ENCODE results near the gene CAMKV. TPM values are rescaled to one million over a fixed set of nuclear protein-coding genes. Genes with fewer than 3 reads are reported as not detected.
A peak's percentile ranks its signal among the peaks of the same experiment; 100 is the strongest.

CAMKV gene
- total RNA-seq, 2 donors from 2014 or later: 0.47 to 0.89 TPM

GRCh38 chr3:49880581-49881315 lies 11.0 kb upstream of the CAMKV start:
- DNase-seq: no peak
- H3K27me3 Mint-ChIP-seq: peaks cover 10% of the 10 kb centered on the region
- H3K36me3 Mint-ChIP-seq (ENCODE audit: low read depth): no peaks in the 10 kb centered on the region
- H3K27ac Mint-ChIP-seq: no peak overlapping the region
- no peaks in the 10 kb centered on the region for H3K9me3 ChIP-seq (ENCODE audit: control insufficient read depth, low read length, poor library complexity, severe bottlenecking)
- ATAC-seq: no peak
- no peaks in the 10 kb centered on the region for H3K4me1 Mint-ChIP-seq
- H3K4me3 Mint-ChIP-seq: no peak overlapping the region

- Mint-ChIP-seq H3K36me3 (ENCODE audit: low read depth) (no peaks in the 10 kb centered on the region), H3K27ac (peak overlapping the region; percentile 9), H3K4me1 (no peaks in the 10 kb centered on the region), H3K4me3 (no peak overlapping the region), H3K27me3 (peaks cover 15% of the 10 kb centered on the region)
- ATAC-seq: no peak
- no peaks in the 10 kb centered on the region for H3K9me3 ChIP-seq (ENCODE audit: control insufficient read depth, low read length, poor library complexity, severe bottlenecking)
- DNase-seq: no peak
Observed at GRCh38 chr3:49879721-49880120, 10.0 kb upstream of the CAMKV start.

- Mint-ChIP-seq H3K36me3 (ENCODE audit: low read depth) (no peaks in the 10 kb centered on the region), H3K27ac (no peak overlapping the region), H3K4me1 (peaks cover 3% of the 10 kb centered on the region), H3K4me3 (no peak overlapping the region), H3K27me3 (peaks cover 15% of the 10 kb centered on the region)
- ATAC-seq (no peak), DNase-seq (no peak)
- H3K9me3 ChIP-seq (ENCODE audit: control insufficient read depth, low read length, poor library complexity, severe bottlenecking): no peaks in the 10 kb centered on the region
Observed at GRCh38 chr3:49878686-49879085, 9.0 kb upstream of the CAMKV start.

- no peaks in the 10 kb centered on the region for H3K9me3 ChIP-seq (ENCODE audit: control insufficient read depth, low read length, poor library complexity, severe bottlenecking)
- H3K27me3 Mint-ChIP-seq: peaks cover 15% of the 10 kb centered on the region
- H3K4me1 Mint-ChIP-seq: peaks cover 8% of the 10 kb centered on the region
- no peak for ATAC-seq
- H3K27ac Mint-ChIP-seq: no peak overlapping the region
- H3K4me3 Mint-ChIP-seq: no peak overlapping the region
- no peak for DNase-seq
- no peaks in the 10 kb centered on the region for H3K36me3 Mint-ChIP-seq (ENCODE audit: low read depth)
Observed at GRCh38 chr3:49877716-49878115, 8.0 kb upstream of the CAMKV start.

- Mint-ChIP-seq H3K27ac (no peak overlapping the region), H3K4me1 (peaks cover 11% of the 10 kb centered on the region), H3K4me3 (no peak overlapping the region), H3K36me3 (ENCODE audit: low read depth) (no peaks in the 10 kb centered on the region), H3K27me3 (peaks cover 8% of the 10 kb centered on the region)
- no peaks in the 10 kb centered on the region for H3K9me3 ChIP-seq (ENCODE audit: control insufficient read depth, low read length, poor library complexity, severe bottlenecking)
- ATAC-seq (no peak), DNase-seq (no peak)
Observed at GRCh38 chr3:49876567-49876966, 6.9 kb upstream of the CAMKV start.

GRCh38 chr3:49873623-49874022 lies 3.9 kb upstream of the CAMKV start:
- DNase-seq: no peak
- Mint-ChIP-seq H3K4me3 (no peak overlapping the region), H3K36me3 (ENCODE audit: low read depth) (no peaks in the 10 kb centered on the region), H3K27me3 (peaks cover 13% of the 10 kb centered on the region), H3K4me1 (peaks cover 13% of the 10 kb centered on the region), H3K27ac (peak overlapping the region; percentile 74)
- no peaks in the 10 kb centered on the region for H3K9me3 ChIP-seq (ENCODE audit: control insufficient read depth, low read length, poor library complexity, severe bottlenecking)
- no peak for ATAC-seq

GRCh38 chr3:49872801-49873281 lies 3.1 kb upstream of the CAMKV start:
- Mint-ChIP-seq H3K4me3 (no peak overlapping the region), H3K27me3 (peaks cover 21% of the 10 kb centered on the region), H3K36me3 (ENCODE audit: low read depth) (no peaks in the 10 kb centered on the region), H3K27ac (peak overlapping the region; percentile 74), H3K4me1 (peaks cover 13% of the 10 kb centered on the region)
- no peaks in the 10 kb centered on the region for H3K9me3 ChIP-seq (ENCODE audit: control insufficient read depth, low read length, poor library complexity, severe bottlenecking)
- ATAC-seq: peak; percentile 84
- peak in 2 of 3 donors; percentile 24 to 34 for DNase-seq

- H3K9me3 ChIP-seq (ENCODE audit: control insufficient read depth, low read length, poor library complexity, severe bottlenecking): no peaks in the 10 kb centered on the region
- Mint-ChIP-seq H3K4me3 (no peak overlapping the region), H3K36me3 (ENCODE audit: low read depth) (no peaks in the 10 kb centered on the region), H3K27ac (peak overlapping the region; percentile 74), H3K4me1 (peaks cover 13% of the 10 kb centered on the region), H3K27me3 (peaks cover 32% of the 10 kb centered on the region)
- no peak for ATAC-seq
- no peak for DNase-seq
Observed at GRCh38 chr3:49871531-49872153, 1.9 kb upstream of the CAMKV start.

- H3K27me3 Mint-ChIP-seq: peaks cover 43% of the 10 kb centered on the region
- DNase-seq (no peak), ATAC-seq (no peak)
- H3K27ac Mint-ChIP-seq: no peak overlapping the region
- H3K36me3 Mint-ChIP-seq (ENCODE audit: low read depth): no peaks in the 10 kb centered on the region
- H3K4me3 Mint-ChIP-seq: peak overlapping the region; percentile 59
- peaks cover 11% of the 10 kb centered on the region for H3K4me1 Mint-ChIP-seq
- no peaks in the 10 kb centered on the region for H3K9me3 ChIP-seq (ENCODE audit: control insufficient read depth, low read length, poor library complexity, severe bottlenecking)
Observed at GRCh38 chr3:49868862-49869466, 742 bp downstream of the CAMKV start.

- no peaks in the 10 kb centered on the region for H3K36me3 Mint-ChIP-seq (ENCODE audit: low read depth)
- ATAC-seq: peak; percentile 27
- H3K9me3 ChIP-seq (ENCODE audit: control insufficient read depth, low read length, poor library complexity, severe bottlenecking): no peaks in the 10 kb centered on the region
- DNase-seq: no peak
- no peak overlapping the region for H3K27ac Mint-ChIP-seq
- peak overlapping the region; percentile 59 for H3K4me3 Mint-ChIP-seq
- peaks cover 54% of the 10 kb centered on the region for H3K27me3 Mint-ChIP-seq
- H3K4me1 Mint-ChIP-seq: peaks cover 9% of the 10 kb centered on the region
Observed at GRCh38 chr3:49867871-49868321, 1.8 kb downstream of the CAMKV start.

- Mint-ChIP-seq H3K4me3 (peak overlapping the region; percentile 47), H3K4me1 (peaks cover 7% of the 10 kb centered on the region), H3K36me3 (ENCODE audit: low read depth) (no peaks in the 10 kb centered on the region), H3K27ac (no peak overlapping the region), H3K27me3 (peaks cover 59% of the 10 kb centered on the region)
- DNase-seq: no peak
- ATAC-seq: no peak
- H3K9me3 ChIP-seq (ENCODE audit: control insufficient read depth, low read length, poor library complexity, severe bottlenecking): no peaks in the 10 kb centered on the region
Observed at GRCh38 chr3:49867400-49867799, 2.3 kb downstream of the CAMKV start.

- ATAC-seq: no peak
- no peak for DNase-seq
- H3K9me3 ChIP-seq (ENCODE audit: control insufficient read depth, low read length, poor library complexity, severe bottlenecking): no peaks in the 10 kb centered on the region
- no peaks in the 10 kb centered on the region for H3K36me3 Mint-ChIP-seq (ENCODE audit: low read depth)
- no peak overlapping the region for H3K4me3 Mint-ChIP-seq
- H3K27me3 Mint-ChIP-seq: peaks cover 57% of the 10 kb centered on the region
- peaks cover 2% of the 10 kb centered on the region for H3K4me1 Mint-ChIP-seq
- H3K27ac Mint-ChIP-seq: no peak overlapping the region
Observed at GRCh38 chr3:49865198-49865784, 4.4 kb downstream of the CAMKV start.

- ATAC-seq (no peak), DNase-seq (no peak)
- H3K4me3 Mint-ChIP-seq: no peak overlapping the region
- no peak overlapping the region for H3K27ac Mint-ChIP-seq
- H3K27me3 Mint-ChIP-seq: peaks cover 57% of the 10 kb centered on the region
- H3K36me3 Mint-ChIP-seq (ENCODE audit: low read depth): no peaks in the 10 kb centered on the region
- peaks cover 2% of the 10 kb centered on the region for H3K4me1 Mint-ChIP-seq
- H3K9me3 ChIP-seq (ENCODE audit: control insufficient read depth, low read length, poor library complexity, severe bottlenecking): no peaks in the 10 kb centered on the region
Observed at GRCh38 chr3:49864505-49864904, 5.2 kb downstream of the CAMKV start.
